Measurements from ENCODE around the gene ZNF273.

ZNF273 gene

GRCh38 chr7:64880322-64881297 is 22.5 kb upstream of the ZNF273 start:
- DNase-seq (ENCODE audit: low spot score) = no peak
- TF ChIP-seq CTCF (IDR thresholded peaks at IDR 0.05; ENCODE audit: borderline replicate concordance, control extremely low read depth, extremely low read depth, insufficient read depth, missing control alignments) = no peak
- in situ Hi-C loops (cut with MboI; ENCODE audit: low sequenced_read_pairs, unreplicated experiment) = no loop called here

GRCh38 chr7:64881461-64882287 is 21.4 kb upstream of the ZNF273 start:
- in situ Hi-C loops (cut with MboI; ENCODE audit: low sequenced_read_pairs, unreplicated experiment) = no loop called here
- TF ChIP-seq CTCF (IDR thresholded peaks at IDR 0.05; ENCODE audit: borderline replicate concordance, control extremely low read depth, extremely low read depth, insufficient read depth, missing control alignments) = no peak
- peak; percentile 24 for DNase-seq (ENCODE audit: low spot score)

- DNase-seq (ENCODE audit: low spot score) = peak; percentile 28
Measured at GRCh38 chr7:64882341-64883112, 20.5 kb upstream of the ZNF273 start.

GRCh38 chr7:64883113-64883905 is 19.8 kb upstream of the ZNF273 start:
- TF ChIP-seq CTCF (IDR thresholded peaks at IDR 0.05; ENCODE audit: borderline replicate concordance, control extremely low read depth, extremely low read depth, insufficient read depth, missing control alignments) = no peak
- in situ Hi-C loops (cut with MboI; ENCODE audit: low sequenced_read_pairs, unreplicated experiment) = no loop called here
- peak; percentile 12 for DNase-seq (ENCODE audit: low spot score)

More at GRCh38 chr7:64882341-64883112, 20.5 kb upstream of the ZNF273 start:
- TF ChIP-seq CTCF (IDR thresholded peaks at IDR 0.05; ENCODE audit: borderline replicate concordance, control extremely low read depth, extremely low read depth, insufficient read depth, missing control alignments) = no peak
- in situ Hi-C loops (cut with MboI; ENCODE audit: low sequenced_read_pairs, unreplicated experiment) = no loop called here

GRCh38 chr7:64884085-64884912 is 18.8 kb upstream of the ZNF273 start:
- TF ChIP-seq CTCF (IDR thresholded peaks at IDR 0.05; ENCODE audit: borderline replicate concordance, control extremely low read depth, extremely low read depth, insufficient read depth, missing control alignments) = no peak
- in situ Hi-C loops (cut with MboI; ENCODE audit: low sequenced_read_pairs, unreplicated experiment) = no loop called here
- peak; percentile 15 for DNase-seq (ENCODE audit: low spot score)
